Kidney (tissue), 14 donors: ENCODE results near the gene GFI1B. TPM values are rescaled to one million over a fixed set of nuclear protein-coding genes. Genes with fewer than 3 reads are reported as not detected.

Source experiments
- DNase-seq, 5 donors: peaks; one replicate each; pipeline ENCODE4 v3.0.0-alpha.2; 2013 to 2020
- FAIRE-seq: peaks from 2 replicates; lab custom pipeline; 2012; peaks lifted over from hg19 to GRCh38; lab: Jason Lieb, UNC
- H3K27ac ChIP-seq, 2 donors: one replicate each; pipeline ENCODE4 v1.7.0; 2013; ENCODE audit warnings: low read depth in 2 of 2, low read length in 2 of 2, inconsistent platforms in 1 of 2
- H3K27me3 ChIP-seq: one replicate; pipeline ENCODE4 v1.7.1; 2013; ENCODE audit warnings: low read length, inconsistent platforms; ENCODE audit not compliant: control insufficient read depth, insufficient read depth
- H3K36me3 ChIP-seq, 3 donors: one replicate each; pipeline versions ENCODE4 v1.7.0 to v1.7.1; 2013; ENCODE audit warnings: low read length in 3 of 3, control low read depth in 1 of 3, inconsistent platforms in 1 of 3; ENCODE audit not compliant: insufficient read depth in 3 of 3, control insufficient read depth in 2 of 3
- H3K4me1 ChIP-seq, 3 donors: one replicate each; pipeline versions ENCODE4 v1.7.0 to v1.7.1; 2013; ENCODE audit warnings: low read length in 3 of 3, inconsistent platforms in 1 of 3, low read depth in 1 of 3; ENCODE audit not compliant: control insufficient read depth in 2 of 3, insufficient read depth in 2 of 3
- H3K4me3 ChIP-seq, 3 donors: one replicate each; pipeline versions ENCODE4 v1.7.0 to v1.8.1; 2013; ENCODE audit warnings: low read length in 3 of 3, control low read depth in 1 of 3, inconsistent platforms in 1 of 3
- H3K9ac ChIP-seq, 3 donors: one replicate each; pipeline versions ENCODE4 v1.7.0 to v1.7.1; 2013; ENCODE audit warnings: low read length in 3 of 3, control low read depth in 1 of 3, inconsistent platforms in 1 of 3
- H3K9me3 ChIP-seq, 3 donors: one replicate each; pipeline versions ENCODE4 v1.7.0 to v1.7.1; 2013; ENCODE audit warnings: low read length in 3 of 3, control low read depth in 1 of 3, inconsistent platforms in 1 of 3; ENCODE audit not compliant: control insufficient read depth in 2 of 3, insufficient read depth in 1 of 3
- intact Hi-C: fragments of 100-400 bp; cut with DNase I; formaldehyde crosslinking; loops from one replicate; pipeline ENCODE4 v1.11.1; 2022
- polyA plus RNA-seq: library from polyadenylated mRNA; stranded (reverse); fragments of 350-450 nt; fragmentation: Illumina TruSeq; extraction: RNeasy Lipid Tissue Mini Kit (QIAGEN cat#74804); gene quantifications from one replicate; pipeline ENCODE4 v1.2.3, GENCODE V29; 2014; ENCODE audit warnings: low read depth, low replicate concordance; ENCODE audit not compliant: insufficient read depth
- total RNA-seq: library from RNA; stranded (reverse); fragmentation: NEBNext Ultra II Directional; extraction: Animal tissue kit (Norgen Biotek cat#: 25700); gene quantifications from one replicate; pipeline ENCODE4 v1.2.1, GENCODE V29; 2021
- TF ChIP-seq, protein P1 (sequence below): IDR thresholded peaks from 3 replicates; pipeline ENCODE4 v1.5.1; 2012; ENCODE audit warnings: mild to moderate bottlenecking, moderate library complexity, borderline replicate concordance; ENCODE audit not compliant: insufficient read depth; ENCODE audit errors: extremely low read depth
- donor health status: control.
- donor health status: control.
- donor health status: control.
- donor health status: control.
- donor health status: control.
- donor health status: DM: yes; HTN: yes; CAD: no.
- donor health status: Normal renal cell carcinoma (clear cell type).

GFI1B gene
- total and polyA plus RNA-seq, 2 donors from 2014 or later = 0.28 TPM; not detected in 1

DNA sequence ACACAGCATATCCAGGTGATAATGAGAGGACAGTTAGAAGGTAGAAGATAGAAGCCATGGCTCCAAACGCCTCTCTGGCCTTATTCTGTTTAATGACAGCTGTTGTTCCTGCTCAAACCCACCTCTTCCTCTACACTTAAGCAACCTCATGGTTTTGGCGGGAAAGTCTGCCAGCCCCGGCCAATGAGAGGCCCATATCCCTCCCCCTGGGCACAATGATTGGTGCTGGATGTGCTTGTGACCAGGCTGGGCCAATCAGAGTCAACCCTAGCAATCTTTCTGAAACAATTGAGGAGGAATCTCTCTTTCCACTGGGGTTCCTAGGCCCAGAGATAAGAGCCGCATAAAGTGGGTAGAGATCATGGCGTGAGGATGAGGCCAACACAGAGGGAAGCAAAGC is 4.8 kb upstream of the GFI1B start:
- Histone ChIP-seq H3K36me3 (no peaks in the 10 kb centered on the region), H3K27me3 (peaks cover 3% of the 10 kb centered on the region), H3K9me3 (no peaks in the 10 kb centered on the region), H3K4me3 (no peak overlapping the region), H3K27ac (no peak overlapping the region), H3K4me1 (peaks cover 0 to 9% (median 0%) of the 10 kb centered on the region in 3 donors), H3K9ac (no peak overlapping the region)
- TF ChIP-seq, protein P1, sequence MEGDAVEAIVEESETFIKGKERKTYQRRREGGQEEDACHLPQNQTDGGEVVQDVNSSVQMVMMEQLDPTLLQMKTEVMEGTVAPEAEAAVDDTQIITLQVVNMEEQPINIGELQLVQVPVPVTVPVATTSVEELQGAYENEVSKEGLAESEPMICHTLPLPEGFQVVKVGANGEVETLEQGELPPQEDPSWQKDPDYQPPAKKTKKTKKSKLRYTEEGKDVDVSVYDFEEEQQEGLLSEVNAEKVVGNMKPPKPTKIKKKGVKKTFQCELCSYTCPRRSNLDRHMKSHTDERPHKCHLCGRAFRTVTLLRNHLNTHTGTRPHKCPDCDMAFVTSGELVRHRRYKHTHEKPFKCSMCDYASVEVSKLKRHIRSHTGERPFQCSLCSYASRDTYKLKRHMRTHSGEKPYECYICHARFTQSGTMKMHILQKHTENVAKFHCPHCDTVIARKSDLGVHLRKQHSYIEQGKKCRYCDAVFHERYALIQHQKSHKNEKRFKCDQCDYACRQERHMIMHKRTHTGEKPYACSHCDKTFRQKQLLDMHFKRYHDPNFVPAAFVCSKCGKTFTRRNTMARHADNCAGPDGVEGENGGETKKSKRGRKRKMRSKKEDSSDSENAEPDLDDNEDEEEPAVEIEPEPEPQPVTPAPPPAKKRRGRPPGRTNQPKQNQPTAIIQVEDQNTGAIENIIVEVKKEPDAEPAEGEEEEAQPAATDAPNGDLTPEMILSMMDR = no peak
- intact Hi-C loops = no loop called here
- FAIRE-seq (no peak), DNase-seq (no peak)

DNA sequence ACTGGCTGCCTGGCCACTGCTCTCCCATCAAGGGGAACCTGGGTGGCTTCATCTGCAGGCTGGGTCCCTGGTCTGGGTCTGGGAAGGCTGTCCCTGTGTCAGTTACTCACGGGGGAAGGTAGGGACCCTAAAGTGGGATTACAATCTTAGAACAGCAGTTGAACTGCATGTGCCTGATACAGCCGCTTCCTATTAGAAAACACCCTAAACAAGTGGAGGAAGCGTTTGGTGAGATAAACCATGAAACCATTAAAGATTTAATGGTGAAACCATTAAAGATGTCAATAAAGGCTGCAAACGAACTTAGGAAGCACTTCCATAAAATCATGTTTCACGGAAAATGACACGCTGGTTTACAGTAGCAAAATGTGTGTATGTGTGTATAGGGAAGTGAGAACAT is 2.5 kb upstream of the GFI1B start:
- H3K27ac ChIP-seq = no peak overlapping the region
- no peaks in the 10 kb centered on the region for H3K36me3 ChIP-seq
- no peak overlapping the region for H3K4me3 ChIP-seq
- H3K27me3 ChIP-seq = peaks cover 13% of the 10 kb centered on the region
- FAIRE-seq = no peak
- no peak overlapping the region for H3K9ac ChIP-seq
- DNase-seq = no peak
- H3K4me1 ChIP-seq = peaks cover 0 to 5% (median 0%) of the 10 kb centered on the region in 3 donors
- intact Hi-C loops = no loop called here
- TF ChIP-seq, protein P1 = no peak
- H3K9me3 ChIP-seq = no peaks in the 10 kb centered on the region

DNA sequence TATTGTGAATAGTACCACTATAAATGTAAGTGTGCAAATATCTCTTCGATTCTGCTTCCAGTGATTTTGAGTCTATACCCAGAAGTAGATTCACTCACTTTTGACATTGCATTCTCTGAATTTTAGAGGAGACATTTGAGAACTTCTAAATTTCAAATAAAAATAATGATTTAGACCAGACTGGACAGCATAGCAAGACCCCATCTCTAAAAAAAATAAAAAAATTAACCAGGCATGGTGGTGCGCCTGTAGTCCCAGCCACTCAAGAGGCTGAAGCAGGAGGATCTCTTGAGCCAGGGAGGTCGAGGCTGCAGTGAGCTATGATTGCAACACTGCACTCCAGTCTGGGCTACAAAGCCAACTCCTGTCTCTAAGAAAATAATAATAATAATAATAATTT is 1.9 kb upstream of the GFI1B start:
- Histone ChIP-seq H3K4me3 (no peak overlapping the region), H3K27me3 (peaks cover 13% of the 10 kb centered on the region), H3K27ac (no peak overlapping the region), H3K9ac (no peak overlapping the region), H3K9me3 (no peaks in the 10 kb centered on the region), H3K36me3 (no peaks in the 10 kb centered on the region), H3K4me1 (peaks cover 0 to 3% (median 0%) of the 10 kb centered on the region in 3 donors)
- intact Hi-C loops = no loop called here
- FAIRE-seq (no peak), DNase-seq (no peak)
- TF ChIP-seq, protein P1 = no peak

DNA sequence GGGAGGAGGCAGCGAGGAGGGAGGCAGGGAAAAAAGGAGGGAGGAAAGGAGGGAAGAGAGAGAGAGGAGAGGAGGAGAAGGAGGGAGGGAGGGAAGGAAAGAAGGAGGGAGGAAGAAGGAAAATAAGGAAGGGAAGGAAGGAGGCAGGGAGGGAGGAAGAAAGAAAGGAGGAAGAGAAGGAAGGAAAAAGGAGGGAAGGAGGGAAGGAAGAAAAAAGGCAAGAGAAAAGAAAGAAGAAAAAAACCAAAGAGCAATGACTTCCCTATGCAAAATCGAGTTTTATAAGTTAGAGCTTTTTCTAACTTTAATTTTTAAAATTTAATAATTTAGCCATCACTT is 413 bp upstream of the GFI1B start:
- DNase-seq (no peak), FAIRE-seq (no peak)
- intact Hi-C loops = no loop called here
- H3K4me1 ChIP-seq = no peaks in the 10 kb centered on the region
- TF ChIP-seq, protein P1 = no peak
- no peaks in the 10 kb centered on the region for H3K9me3 ChIP-seq
- no peak overlapping the region for H3K9ac ChIP-seq
- peaks cover 13% of the 10 kb centered on the region for H3K27me3 ChIP-seq
- H3K27ac ChIP-seq = no peak overlapping the region
- H3K4me3 ChIP-seq = no peak overlapping the region
- no peaks in the 10 kb centered on the region for H3K36me3 ChIP-seq
